Measurements from ENCODE around the gene CENPW.

CENPW gene

GRCh38 chr6:126339796-126340609 lies at the start of gene CENPW:
CENPW (plus strand) TSS chr6:126340115; CDS start chr6:126340274, 159 bp downstream.
- DNase-seq = peak; percentile 90

GRCh38 chr6:126293891-126294524 lies 45.9 kb upstream of the CENPW start:
- no peak for DNase-seq

GRCh38 chr6:126300126-126300525 lies 39.8 kb upstream of the CENPW start:
- no peak for DNase-seq

GRCh38 chr6:126300735-126301134 lies 39.2 kb upstream of the CENPW start:
- no peak for DNase-seq

GRCh38 chr6:126302191-126302590 lies 37.7 kb upstream of the CENPW start:
- DNase-seq = no peak

GRCh38 chr6:126307849-126308248 lies 32.1 kb upstream of the CENPW start:
- no peak for DNase-seq

- no peak for DNase-seq
Measured at GRCh38 chr6:126308362-126308761, 31.6 kb upstream of the CENPW start.

- DNase-seq = peak; percentile 47
Measured at GRCh38 chr6:126312013-126312665, 27.8 kb upstream of the CENPW start.

GRCh38 chr6:126313941-126314340 lies 26.0 kb upstream of the CENPW start:
- DNase-seq = no peak

- DNase-seq = no peak
Measured at GRCh38 chr6:126318797-126319196, 21.1 kb upstream of the CENPW start.

GRCh38 chr6:126333729-126334128 lies 6.2 kb upstream of the CENPW start:
- no peak for DNase-seq

GRCh38 chr6:126335210-126335609 lies 4.7 kb upstream of the CENPW start:
- no peak for DNase-seq

GRCh38 chr6:126337323-126337722 lies 2.6 kb upstream of the CENPW start:
- peak; percentile 25 for DNase-seq

GRCh38 chr6:126341126-126341525 lies 1.2 kb downstream of the CENPW start:
- DNase-seq = peak; percentile 4

GRCh38 chr6:126344181-126344580 lies 4.3 kb downstream of the CENPW start:
- DNase-seq = no peak

- DNase-seq = no peak
Measured at GRCh38 chr6:126351960-126352359, 12.0 kb downstream of the CENPW start.

- no peak for DNase-seq
Measured at GRCh38 chr6:126352514-126352913, 12.6 kb downstream of the CENPW start.

- no peak for DNase-seq
Measured at GRCh38 chr6:126356526-126356925, 16.6 kb downstream of the CENPW start.

GRCh38 chr6:126359936-126360537 lies 20.1 kb downstream of the CENPW start:
- DNase-seq = no peak

- DNase-seq = no peak
Measured at GRCh38 chr6:126361832-126362440, 22.0 kb downstream of the CENPW start.

- DNase-seq = no peak
Measured at GRCh38 chr6:126367849-126368248, 27.9 kb downstream of the CENPW start.

- no peak for DNase-seq
Measured at GRCh38 chr6:126372626-126373025, 32.7 kb downstream of the CENPW start.

- DNase-seq = no peak
Measured at GRCh38 chr6:126373344-126373743, 33.4 kb downstream of the CENPW start.
